Omental fat pad (tissue), 4 donors: Measurements from ENCODE around the gene KSR2. TPM values are rescaled to one million over a fixed set of nuclear protein-coding genes. Genes with fewer than 3 reads are reported as not detected.

ENCODE experiments used
- ATAC-seq: fragments of 150-250 bp; one replicate; pipeline ENCODE4 v1.9.1; 2016; ENCODE audit warnings: mild to moderate bottlenecking, moderate library complexity; ENCODE audit not compliant: low FRiP score
- DNase-seq: peaks from one replicate; pipeline ENCODE4 v3.0.0-alpha.2; 2019; ENCODE audit warnings: low spot score
- CTCF ChIP-seq, 3 donors: fragments of 450-650 bp; IDR thresholded peaks; one replicate each; pipeline ENCODE4 v1.5.1; 2016 to 2017; ENCODE audit warnings: antibody characterized with exemption in 3 of 3, mild to moderate bottlenecking in 3 of 3, moderate library complexity in 2 of 3
- total RNA-seq, 4 donors: library from RNA; depleted of rRNA; stranded (reverse); fragments of >200 nt; gene quantifications; one replicate each; pipeline ENCODE4 v1.1.0, GENCODE V29; 2016

KSR2 gene
- total RNA-seq, 4 donors from 2014 or later = under 0.01 to 0.16 (median under 0.01) TPM; not detected in 1

- ATAC-seq = no peak
- no peak for DNase-seq
- TF ChIP-seq CTCF (IDR thresholded peaks at IDR 0.05) = no peak
Measured at GRCh38 chr12:117792471-117792870, 176.3 kb downstream of the KSR2 start.

GRCh38 chr12:117790948-117791347, 177.8 kb downstream of the KSR2 start:
- TF ChIP-seq CTCF (IDR thresholded peaks at IDR 0.05) = no peak
- ATAC-seq = no peak
- DNase-seq = no peak

- ATAC-seq = no peak
Measured at GRCh38 chr12:117790198-117790597, 178.6 kb downstream of the KSR2 start.

GRCh38 chr12:117789195-117789912, 179.4 kb downstream of the KSR2 start:
- no peak for ATAC-seq
- no peak for DNase-seq
- no peak for TF ChIP-seq CTCF (IDR thresholded peaks at IDR 0.05)

More at GRCh38 chr12:117790198-117790597, 178.6 kb downstream of the KSR2 start:
- DNase-seq = no peak
- no peak for TF ChIP-seq CTCF (IDR thresholded peaks at IDR 0.05)

- DNase-seq (no peak), ATAC-seq (no peak)
- TF ChIP-seq CTCF (IDR thresholded peaks at IDR 0.05) = no peak
Measured at GRCh38 chr12:117778656-117779055, 190.1 kb downstream of the KSR2 start.

- no peak for TF ChIP-seq CTCF (IDR thresholded peaks at IDR 0.05)
- no peak for ATAC-seq
- DNase-seq = no peak
Measured at GRCh38 chr12:117774941-117775775, 193.6 kb downstream of the KSR2 start.
